NT2/D1 (cell line): ENCODE data around the gene DNM3.

ENCODE experiments used
- SUZ12 ChIP-seq: IDR thresholded peaks from 2 replicates; pipeline ENCODE4 v1.6.1; 2011; ENCODE audit not compliant: insufficient read length, insufficient read depth; ENCODE audit errors: extremely low read depth
- ZNF274 ChIP-seq: IDR thresholded peaks from 2 replicates; pipeline ENCODE4 v1.6.1; 2011; ENCODE audit warnings: mild to moderate bottlenecking, low read depth, low read length

DNA sequence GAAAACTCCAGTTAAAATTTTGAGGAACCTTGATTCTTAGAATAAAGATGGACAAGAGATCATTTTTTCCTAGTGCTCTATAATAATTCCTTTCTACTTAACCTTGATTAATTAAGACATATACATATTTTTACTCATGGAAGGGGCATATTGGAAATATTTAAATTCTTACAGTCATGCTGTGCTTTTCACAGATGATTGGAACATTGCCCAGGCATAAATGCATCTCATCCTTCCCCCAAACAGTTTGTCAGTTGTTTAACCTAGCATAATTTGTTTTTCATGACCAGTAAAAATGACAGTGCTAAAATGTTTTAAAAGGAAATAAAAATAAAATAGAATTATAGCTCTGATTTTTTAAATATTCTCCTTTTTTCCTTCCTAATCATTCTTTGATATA is 140.0 kb downstream of the DNM3 start:
- no peak for TF ChIP-seq ZNF274
- TF ChIP-seq SUZ12: no peak
